Measurements from ENCODE around the gene BRI3. TPM values are rescaled to one million over a fixed set of nuclear protein-coding genes. Genes with fewer than 3 reads are reported as not detected.

Gene BRI3
- total and polyA plus RNA-seq, 2 of the 8 experiments (the other 6 are each of a cell fraction or from before 2014, with no cell fraction given) = 77.5 to 93.4 TPM

DNA sequence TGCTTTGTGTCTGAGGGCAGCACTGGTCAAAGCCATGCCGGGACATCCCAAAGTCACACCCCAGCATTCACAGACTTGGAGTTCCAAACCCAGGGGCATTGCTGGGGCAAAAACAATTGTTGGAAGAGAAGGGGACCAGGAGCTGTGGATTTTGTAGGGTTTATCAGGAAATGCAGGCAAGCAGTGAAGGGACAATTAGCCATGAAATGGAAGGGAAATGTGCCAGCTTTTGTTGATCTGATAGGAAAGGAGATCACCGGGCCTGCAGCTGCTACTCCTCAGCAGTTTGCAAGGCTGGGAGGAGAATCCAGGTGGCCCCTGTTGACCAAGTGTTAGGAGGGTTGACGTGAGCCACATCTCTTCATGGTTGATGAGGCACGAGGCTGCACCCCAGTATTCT lies 2.5 kb upstream of the BRI3 start:
- Histone ChIP-seq H3K4me2 (ENCODE audit: insufficient read depth in 1 of 2, low read depth in 2 of 2, low read length in 2 of 2) (no peak overlapping the region), H3K9me3 (ENCODE audit: insufficient read depth in 2 of 2, low read depth in 1 of 2, low read length in 1 of 2) (no peaks in the 10 kb centered on the region), H4K5ac (ENCODE audit: insufficient read length, low read depth, low read length) (no peak overlapping the region), H2BK5ac (ENCODE audit: low read depth, low read length) (no peak overlapping the region), H3K27me3 (replicated peaks in 1 of 4; ENCODE audit: control insufficient read depth in 3 of 4, extremely low read depth in 1 of 4, insufficient read depth in 3 of 4, low read length in 3 of 4) (no peaks in the 10 kb centered on the region), H3K4me1 (replicated peaks in 1 of 4; ENCODE audit: control insufficient read depth in 3 of 4, insufficient read depth in 4 of 4, low read length in 3 of 4) (peaks cover 5 to 8% (median 6%) of the 10 kb centered on the region in 4 experiments; a peak in 6 of 7 replicates), H3K27ac (ENCODE audit: low read depth, low read length) (no peak overlapping the region), H2BK12ac (ENCODE audit: low read depth, low read length) (no peak overlapping the region), H4K20me1 (replicated peaks in 1 of 2; ENCODE audit: control insufficient read depth in 1 of 2, insufficient read depth in 2 of 2, low read length in 2 of 2) (peaks cover 7 to 8% of the 10 kb centered on the region in 2 experiments), H3K4ac (replicated peaks; ENCODE audit: insufficient read length, low read depth, low read length) (no peak overlapping the region), H3K79me1 (ENCODE audit: low read depth, low read length) (no peaks in the 10 kb centered on the region; the same call in 1 of the 2 replicates), H3K9ac (replicated peaks in 1 of 4; ENCODE audit: extremely low read depth in 1 of 4, low read depth in 3 of 4, low read length in 3 of 4) (no peak overlapping the region), H4K91ac (replicated peaks; ENCODE audit: insufficient read length, low read length) (no peak overlapping the region), H3K56ac (replicated peaks; ENCODE audit: insufficient read length, low read depth, low read length) (no peak overlapping the region), H3K23ac (ENCODE audit: insufficient read length) (no peak overlapping the region), H3K23me2 (ENCODE audit: low read depth, low read length) (peaks cover 5% of the 10 kb centered on the region; the same call in 1 of the 2 replicates), H2AFZ (ENCODE audit: low read length) (no peak overlapping the region), H3K14ac (ENCODE audit: insufficient read length) (no peak overlapping the region), H3K79me2 (ENCODE audit: control insufficient read depth in 1 of 2, insufficient read depth in 2 of 2, low read length in 2 of 2) (peaks cover 5 to 18% of the 10 kb centered on the region in 2 experiments; a peak in 3 of 4 replicates), H2AK5ac (ENCODE audit: low read depth, low read length) (no peak overlapping the region), H4K8ac (ENCODE audit: extremely low read depth, insufficient read depth, low read length) (no peak overlapping the region), H3K18ac (ENCODE audit: extremely low read depth, low read length) (no peak overlapping the region), H3K4me3 (ENCODE audit: extremely low read depth in 1 of 4, insufficient read depth in 2 of 4, low read depth in 3 of 4, low read length in 4 of 4) (no peak overlapping the region), H3K36me3 (ENCODE audit: control insufficient read depth in 2 of 4, insufficient read depth in 4 of 4, low read length in 3 of 4) (no peaks in the 10 kb centered on the region; a peak in 1 of 8 replicates), H2BK15ac (ENCODE audit: low read length) (no peak overlapping the region), H2BK20ac (ENCODE audit: low read length) (no peak overlapping the region), H2BK120ac (replicated peaks; ENCODE audit: low read depth, low read length) (no peak overlapping the region)
- POLR2A ChIA-PET (ENCODE audit: partially characterized antibody) = interaction anchor here (1.5 to 2.0 kb wide), 3 partner anchors 9 to 122 kb away, joined by 4 to 8 read pairs (median 7); partner anchors contain the start of gene BAIAP2L1
- WGBS, 2 experiments (ENCODE audit: extremely low coverage in 1 of 2, insufficient coverage in 1 of 2, insufficient read length in 1 of 2, insufficient replicate concordance in 2 of 2, low coverage in 1 of 2, low lambda C conversion rate in 2 of 2, missing lambda C conversion rate in 1 of 2) = 91% methylated on average over 4 of the region's 4 CpGs; no CpG with 5 or more reads in 1 of the 2 experiments
- CTCF ChIA-PET (ENCODE audit: partially characterized antibody) = interaction anchor here (1.2 kb wide), 1 partner anchor 12 kb away, joined by 4 read pairs; no protein-coding TSS in a partner anchor
- FAIRE-seq (no peak), DNase-seq (ENCODE audit: low read depth in 1 of 2, low spot score in 2 of 2) (no peak)
- TF ChIP-seq TBP (IDR thresholded peaks at IDR 0.05; ENCODE audit: low read depth, low read length) = no peak
- no peak for TF ChIP-seq GABPA (IDR thresholded peaks at IDR 0.05; ENCODE audit: borderline replicate concordance, insufficient read depth, low read length)
- no peak for TF ChIP-seq CREB1 (IDR thresholded peaks at IDR 0.05)
- TF ChIP-seq NANOG (IDR thresholded peaks at IDR 0.05; ENCODE audit: insufficient read depth, low read depth, low read length, poor library complexity, severe bottlenecking) = no peak
- no peak for TF ChIP-seq RFX5 (IDR thresholded peaks at IDR 0.05; ENCODE audit: borderline replicate concordance, low read depth, low read length)
- TF ChIP-seq ATF2 (IDR thresholded peaks at IDR 0.05; ENCODE audit: low read length) = no peak
- TF ChIP-seq SIX5 (IDR thresholded peaks at IDR 0.05; ENCODE audit: low read depth, low read length) = no peak
- TF ChIP-seq RAD21 (IDR thresholded peaks at IDR 0.05 in 1 of 2, conservative IDR thresholded peaks at IDR 0.05 in 1 of 2; ENCODE audit: low read depth in 2 of 2, low read length in 2 of 2) = no peak
- no peak for TF ChIP-seq EP300 (IDR thresholded peaks at IDR 0.05; ENCODE audit: borderline replicate concordance in 1 of 2, low read depth in 2 of 2, low read length in 2 of 2)
- TF ChIP-seq SIN3A (conservative IDR thresholded peaks at IDR 0.05 in 1 of 2, IDR thresholded peaks at IDR 0.05 in 1 of 2; ENCODE audit: low read depth in 1 of 2, low read length in 2 of 2) = no peak
- TF ChIP-seq SIRT6 (IDR thresholded peaks at IDR 0.05; ENCODE audit: low read length) = no peak
